ENCODE measurements around the gene TPPP3.
A peak's percentile ranks its signal among the peaks of the same experiment; 100 is the strongest.
"Not testable (repeated sequence)": the region's sequence is repeated elsewhere in the genome, so short reads cannot be mapped to it uniquely, and the experiment has no call there.

Gene TPPP3

GRCh38 chr16:67426022-67426421 lies 32.7 kb upstream of the TPPP3 start:
- DNase-seq (ENCODE audit: low read depth, low spot score), result no peak

DNA sequence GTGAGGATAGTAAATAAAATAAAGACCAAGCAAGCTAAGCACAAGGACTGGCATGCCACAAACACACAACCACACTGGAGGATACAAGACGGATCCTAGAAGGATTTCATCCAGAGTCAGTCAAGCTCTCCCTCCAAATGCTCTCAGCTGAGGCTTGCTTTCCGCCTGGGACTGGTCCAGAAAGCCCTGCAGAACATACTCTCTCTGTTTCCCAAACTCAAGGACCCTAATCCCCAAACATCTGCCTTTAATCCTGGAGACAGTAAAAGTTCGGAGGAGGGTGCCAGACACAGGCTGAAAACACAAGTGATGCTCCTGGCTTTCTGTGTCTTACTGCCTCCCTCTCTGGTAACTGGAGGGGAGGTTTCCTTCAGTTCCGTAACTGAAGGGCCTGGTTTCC lies 32.3 kb upstream of the TPPP3 start:
- no peak for DNase-seq (ENCODE audit: low read depth, low spot score)

DNA sequence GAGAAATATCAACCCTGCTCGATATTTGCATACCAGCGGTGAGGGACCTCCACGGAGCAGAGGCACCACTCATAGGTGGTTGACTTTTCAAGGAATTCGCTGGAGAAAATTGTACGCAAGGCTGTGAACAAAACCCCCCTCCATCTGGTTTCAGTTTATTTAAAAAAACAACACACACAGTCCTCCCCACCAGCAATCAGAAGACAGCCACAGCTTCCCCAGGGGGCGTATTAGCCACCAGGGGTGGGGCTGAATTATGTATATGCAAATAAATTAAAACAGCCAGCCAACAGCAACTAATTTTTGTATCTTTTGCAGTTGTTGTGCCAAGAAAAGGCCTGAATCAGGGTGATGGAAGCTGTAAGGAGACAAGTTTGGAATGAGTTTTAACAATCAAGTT lies 31.8 kb upstream of the TPPP3 start:
- DNase-seq (ENCODE audit: low read depth, low spot score), result no peak

- no peak for DNase-seq (ENCODE audit: low read depth, low spot score)
Observed at GRCh38 chr16:67424261-67424615, 30.9 kb upstream of the TPPP3 start.

DNA sequence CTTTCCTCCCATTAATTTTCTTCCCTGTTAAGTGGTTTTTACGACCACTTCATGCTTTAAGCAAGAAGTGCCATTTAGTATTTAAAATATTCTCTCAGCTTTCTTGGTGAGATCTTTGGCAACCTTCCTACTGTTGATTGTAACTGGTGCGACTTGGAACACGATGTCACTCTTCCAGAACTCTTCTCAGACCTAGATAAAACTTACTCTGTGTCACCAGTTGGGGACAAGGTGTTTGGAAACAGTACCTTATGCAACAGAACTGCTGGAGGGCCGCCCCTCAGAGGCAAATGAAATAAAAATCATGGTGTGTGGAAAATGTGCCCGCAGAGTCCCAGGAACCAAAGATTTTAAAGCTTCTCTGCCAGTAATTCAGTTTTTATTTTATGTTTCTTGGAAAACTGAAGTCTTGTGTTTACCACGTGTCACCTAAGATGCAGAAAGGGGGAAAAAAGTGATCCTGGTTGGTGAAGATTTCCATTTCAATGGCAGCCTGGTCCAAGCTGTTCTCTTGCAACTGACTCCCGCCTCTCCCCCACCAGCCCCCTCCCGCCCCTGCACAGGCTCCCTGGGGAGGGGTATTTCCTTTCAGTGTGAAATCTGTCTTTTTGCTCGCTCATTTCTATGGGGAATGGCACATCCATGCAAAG lies 30.4 kb upstream of the TPPP3 start:
- no peak for DNase-seq (ENCODE audit: low read depth, low spot score)

GRCh38 chr16:67423015-67423414 lies 29.7 kb upstream of the TPPP3 start:
- DNase-seq (ENCODE audit: low read depth, low spot score), result no peak

DNA sequence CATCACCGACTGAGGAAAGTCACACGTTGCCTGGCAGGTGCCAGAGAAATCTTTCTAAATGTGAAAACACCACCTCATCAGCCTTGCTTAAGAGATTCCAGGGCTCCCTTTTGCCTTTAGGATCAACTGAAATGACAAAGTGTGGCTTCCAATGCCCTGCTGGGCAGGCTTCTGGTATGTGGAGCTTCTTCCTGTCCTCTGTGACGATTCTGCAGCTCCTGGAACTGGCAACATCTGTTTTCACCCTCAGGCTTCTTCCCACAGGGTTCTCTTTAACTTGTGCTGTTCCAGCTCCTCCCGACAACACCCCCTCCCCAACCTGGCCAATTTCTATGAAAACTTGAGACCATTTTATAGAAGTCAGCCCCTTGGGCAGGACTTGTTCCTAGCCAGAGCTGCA lies 27.7 kb upstream of the TPPP3 start:
- DNase-seq (ENCODE audit: low read depth, low spot score), result no peak

GRCh38 chr16:67419931-67420330 lies 26.6 kb upstream of the TPPP3 start:
- DNase-seq (ENCODE audit: low read depth, low spot score), result no peak

DNA sequence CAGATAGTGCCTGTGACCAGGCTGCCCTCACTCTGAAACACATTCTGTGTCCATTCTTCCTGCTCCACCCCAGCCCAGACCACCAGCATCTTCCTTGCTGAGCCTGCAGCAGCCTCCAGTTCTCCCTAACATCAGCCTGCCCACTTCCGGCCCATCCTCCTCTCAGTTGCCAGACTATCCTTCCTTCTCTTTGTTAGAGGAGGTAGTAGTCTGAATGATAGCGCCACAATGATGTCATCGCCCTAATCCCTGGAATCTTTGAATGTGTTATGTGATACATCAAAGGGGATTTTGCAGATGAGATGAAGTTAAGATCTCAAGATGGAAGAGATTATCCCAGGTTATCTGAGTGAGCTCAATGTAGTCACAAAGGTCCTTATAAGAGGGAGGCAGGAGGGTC lies 26.2 kb upstream of the TPPP3 start:
- no peak for DNase-seq (ENCODE audit: low read depth, low spot score)

DNA sequence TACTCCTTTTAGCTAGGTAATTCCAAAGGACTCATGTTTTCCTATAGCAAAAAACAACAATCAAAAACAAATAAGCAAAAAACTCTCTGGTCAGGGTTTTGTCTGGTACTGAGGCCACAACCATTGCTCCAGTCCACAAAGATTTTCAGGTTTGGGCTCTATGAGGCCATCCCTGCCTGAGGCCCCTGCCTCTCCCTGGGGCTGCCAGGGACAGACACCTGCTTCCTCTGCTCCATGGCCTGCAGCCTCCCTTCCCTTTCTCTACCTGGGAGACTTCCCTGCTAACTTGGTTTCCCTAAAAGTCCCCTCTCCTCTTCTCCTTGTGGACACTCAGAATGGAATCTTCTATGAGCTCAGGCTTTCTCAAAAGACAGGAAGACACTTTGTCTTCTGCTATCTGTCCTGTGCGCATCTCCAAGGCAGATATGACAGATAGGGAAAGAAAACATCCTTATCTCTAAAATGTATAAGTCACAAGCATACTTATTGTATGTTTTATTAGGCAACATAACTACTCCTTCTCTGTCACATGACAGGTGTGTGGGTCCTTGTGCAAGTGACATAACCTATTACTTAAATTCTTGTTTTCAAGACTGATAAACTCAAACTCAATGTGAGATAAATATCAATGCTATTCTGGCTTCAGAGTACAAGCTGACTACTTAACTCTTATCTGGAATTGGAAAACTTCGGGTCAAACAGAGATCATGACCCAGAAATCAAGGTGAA lies 24.2 kb upstream of the TPPP3 start:
- DNase-seq (ENCODE audit: low read depth, low spot score), result no peak

GRCh38 chr16:67415872-67416793 lies 22.8 kb upstream of the TPPP3 start, which contains the start of gene ZDHHC1:
ZDHHC1 (minus strand) TSS chr16:67416477; CDS start chr16:67407775, 8,702 bp downstream.
- peak; percentile 90 for DNase-seq (ENCODE audit: low read depth, low spot score)

GRCh38 chr16:67415421-67415820 lies 22.1 kb upstream of the TPPP3 start:
- not testable (repeated sequence) for DNase-seq (ENCODE audit: low read depth, low spot score)

GRCh38 chr16:67413978-67414911 lies 20.9 kb upstream of the TPPP3 start:
- no peak for DNase-seq (ENCODE audit: low read depth, low spot score)

DNA sequence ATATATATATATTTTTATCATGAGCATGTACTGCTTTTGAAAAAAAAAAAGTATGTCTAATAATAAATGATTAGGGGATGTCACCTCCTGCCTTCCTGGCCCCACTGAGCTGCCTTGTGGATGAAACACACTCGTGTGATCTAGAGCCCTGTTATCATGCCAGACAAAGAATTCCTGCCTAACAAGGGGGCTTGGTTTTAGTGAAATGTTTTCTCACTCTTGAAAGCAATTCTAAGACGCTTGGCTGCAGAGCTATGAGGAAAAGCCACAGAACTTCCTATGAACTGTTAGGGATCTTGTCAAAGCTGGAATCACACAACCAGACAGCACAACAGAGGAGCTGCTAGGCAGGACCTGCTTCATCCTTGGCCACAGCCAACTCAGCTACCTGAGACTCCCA lies 19.0 kb upstream of the TPPP3 start:
- peak; percentile 78 for DNase-seq (ENCODE audit: low read depth, low spot score)

DNA sequence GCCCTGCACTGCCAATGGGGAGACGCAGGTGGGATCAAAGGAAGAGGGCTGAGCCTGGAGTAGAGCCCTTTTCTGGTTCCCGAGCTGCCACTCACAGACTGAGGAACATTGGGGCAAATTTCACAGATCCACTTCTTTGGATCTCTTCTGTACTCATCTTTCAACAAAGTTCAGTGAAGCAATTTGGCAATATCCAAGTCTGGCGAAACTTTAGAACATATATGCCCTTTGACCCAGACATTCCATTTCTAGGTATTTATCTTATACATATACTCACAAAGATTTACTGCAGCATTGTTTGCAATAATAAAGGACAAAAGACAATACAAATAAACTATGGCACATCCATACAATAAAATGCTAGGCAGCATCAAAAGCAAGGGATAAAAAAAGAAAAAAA lies 18.0 kb upstream of the TPPP3 start:
- DNase-seq (ENCODE audit: low read depth, low spot score), result no peak

GRCh38 chr16:67409631-67410030 lies 16.3 kb upstream of the TPPP3 start:
- DNase-seq (ENCODE audit: low read depth, low spot score), result no peak

DNA sequence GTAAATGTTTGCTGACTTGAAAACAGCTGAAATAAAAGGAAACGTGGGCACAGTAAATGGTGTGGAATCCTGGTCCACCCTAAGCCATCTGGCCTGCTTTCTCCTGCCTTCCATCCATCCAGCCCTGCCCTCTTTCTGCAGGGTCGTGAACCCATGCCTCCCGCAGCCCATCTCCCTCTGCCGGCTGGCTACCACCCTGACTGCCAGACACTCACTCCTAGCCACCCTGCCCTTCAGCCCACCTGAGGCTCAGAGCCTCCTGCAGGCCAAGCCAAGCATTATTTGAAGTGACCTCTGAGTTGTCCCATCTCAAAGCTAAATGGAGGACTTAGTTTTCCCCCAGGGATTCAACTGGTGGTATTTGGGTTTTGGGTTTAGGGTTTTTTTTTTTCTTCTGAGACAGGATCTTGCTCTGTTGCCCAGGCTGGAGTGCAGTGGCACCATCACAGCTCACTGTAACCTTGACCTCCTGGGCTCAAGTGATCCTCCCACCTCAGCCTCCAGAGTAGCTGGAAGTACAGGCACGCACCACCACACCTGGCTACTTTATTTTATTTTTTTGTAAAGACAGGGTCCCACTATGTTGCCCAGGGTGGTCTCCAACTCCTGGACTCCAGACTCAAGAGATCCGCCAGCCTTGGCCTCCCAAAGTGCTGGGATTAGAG lies 14.6 kb upstream of the TPPP3 start:
- DNase-seq (ENCODE audit: low read depth, low spot score), result no peak

DNA sequence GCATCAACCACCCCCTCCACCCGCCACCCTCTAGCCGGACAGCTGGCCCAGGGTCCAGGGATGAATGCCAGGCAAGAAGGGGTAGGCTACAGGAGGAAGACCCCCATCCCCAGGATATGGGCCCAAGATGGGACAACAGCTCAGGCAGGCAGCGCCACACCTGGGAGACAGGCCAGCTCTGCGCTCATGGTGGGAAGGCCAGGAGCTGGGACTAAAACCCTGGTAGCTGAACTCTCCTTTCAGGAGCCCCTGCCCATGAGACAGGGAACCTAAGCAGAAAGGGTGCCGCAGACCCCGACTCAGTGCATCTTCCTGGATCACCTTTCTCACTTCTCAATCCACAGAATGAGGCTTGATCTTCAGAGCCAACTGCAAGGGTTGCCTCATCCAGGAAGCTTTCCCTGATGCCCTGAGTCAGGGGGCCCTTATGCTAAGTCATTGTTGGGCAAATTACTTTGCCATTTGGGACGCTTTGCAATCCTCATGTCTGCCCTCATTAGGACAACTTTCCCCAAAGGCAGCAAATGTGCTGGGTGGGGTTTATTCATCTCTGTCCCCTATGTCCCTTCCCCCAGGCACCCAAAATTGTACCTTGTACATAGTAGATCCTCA lies 14.0 kb upstream of the TPPP3 start:
- no peak for DNase-seq (ENCODE audit: low read depth, low spot score)

DNA sequence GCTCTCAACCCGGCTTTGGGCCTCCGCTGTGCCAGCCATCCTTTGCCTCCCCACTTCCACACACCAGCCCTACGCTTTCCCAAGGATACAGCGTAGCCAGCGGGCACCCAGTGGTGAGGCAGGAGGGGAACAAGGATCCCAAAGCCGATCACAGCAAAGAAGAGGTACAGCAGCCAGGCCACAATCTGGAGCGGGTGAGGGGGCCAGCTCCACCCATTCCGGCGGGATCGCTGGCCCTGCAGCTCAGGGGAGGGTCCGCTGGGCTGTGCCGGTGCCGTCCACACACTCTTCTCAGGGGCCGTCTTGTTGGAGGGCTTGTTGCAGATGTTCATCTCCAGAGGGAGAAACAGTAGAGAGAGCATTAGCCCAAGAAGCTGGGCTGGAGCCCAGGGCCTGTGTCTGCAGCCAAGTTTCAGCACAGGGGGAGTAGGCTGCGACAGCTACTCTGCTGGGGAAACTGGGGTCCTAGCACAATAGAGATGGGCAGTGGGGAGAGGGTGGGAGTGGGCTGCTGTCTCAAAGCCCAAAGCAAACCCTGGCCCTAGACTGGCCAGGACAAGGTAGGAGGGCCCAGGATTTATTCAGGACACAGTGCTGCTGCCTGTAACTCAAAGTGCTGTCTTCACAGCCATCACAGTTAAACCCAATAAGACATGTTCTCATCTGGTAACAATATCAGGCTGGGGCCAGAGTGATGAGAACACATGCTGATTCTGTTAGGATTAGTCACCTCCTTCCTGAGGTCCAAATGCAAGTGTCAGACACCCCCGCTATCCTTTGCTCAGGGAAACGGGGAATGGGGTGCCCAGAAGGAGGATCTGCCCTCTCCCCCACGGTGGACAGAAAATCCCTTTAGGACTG lies 13.0 kb upstream of the TPPP3 start:
- DNase-seq (ENCODE audit: low read depth, low spot score), result peak; percentile 54

Data from astrocyte of the hippocampus (primary cell).